GM21367 (cell line): Measurements from ENCODE around the gene MBNL1.

Source experiments
- ATAC-seq: cut with Tn5 transposase; IDR thresholded peaks from one replicate; pipeline ENCODE4 v1.9.1; 2021; ENCODE audit not compliant: unreplicated experiment

The MBNL1 gene

DNA sequence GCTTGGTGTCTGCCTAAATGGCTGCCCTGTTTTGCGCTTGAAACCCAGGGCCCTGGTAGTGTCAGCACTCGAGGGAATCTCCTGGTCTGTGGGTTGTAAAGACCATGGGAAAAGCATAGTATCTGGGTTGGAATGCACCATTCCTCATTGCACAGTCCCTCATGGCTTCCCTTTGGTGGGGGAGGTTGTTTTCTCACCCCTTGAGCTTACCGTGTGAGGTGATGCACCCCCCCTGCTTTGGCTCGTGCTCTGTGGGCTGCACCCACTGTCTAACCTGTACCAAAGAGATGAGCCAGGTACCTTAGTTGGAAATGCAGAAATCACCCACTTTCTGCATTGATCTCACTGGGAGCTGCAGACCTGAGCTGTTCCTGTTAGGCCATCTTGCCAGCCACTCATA lies 104.7 kb downstream of the MBNL1 start:
- no peak for ATAC-seq

GRCh38 chr3:152374262-152374990 lies 105.7 kb downstream of the MBNL1 start:
- no peak for ATAC-seq

- no peak for ATAC-seq
Measured at GRCh38 chr3:152375546-152375945, 106.8 kb downstream of the MBNL1 start.

GRCh38 chr3:152376351-152377183 lies 107.8 kb downstream of the MBNL1 start:
- peak; percentile 75 for ATAC-seq

DNA sequence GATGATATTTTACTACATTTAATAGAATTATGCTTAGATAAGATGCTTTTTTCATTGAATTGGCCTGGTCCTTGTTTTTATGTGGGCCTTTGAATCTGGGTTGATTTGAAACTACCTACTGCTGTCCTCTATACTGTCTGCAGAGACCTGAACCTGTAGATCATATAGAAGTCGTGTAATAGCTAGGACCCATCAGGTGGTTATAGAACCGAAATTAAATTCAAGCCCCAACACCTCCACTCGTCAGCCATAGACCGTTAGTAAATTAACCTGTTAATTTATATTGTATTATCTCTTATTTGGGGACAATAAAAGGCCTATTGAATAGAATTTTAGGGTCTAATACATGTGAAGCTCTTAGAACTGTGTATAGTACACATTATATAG lies 108.4 kb downstream of the MBNL1 start:
- ATAC-seq: no peak

DNA sequence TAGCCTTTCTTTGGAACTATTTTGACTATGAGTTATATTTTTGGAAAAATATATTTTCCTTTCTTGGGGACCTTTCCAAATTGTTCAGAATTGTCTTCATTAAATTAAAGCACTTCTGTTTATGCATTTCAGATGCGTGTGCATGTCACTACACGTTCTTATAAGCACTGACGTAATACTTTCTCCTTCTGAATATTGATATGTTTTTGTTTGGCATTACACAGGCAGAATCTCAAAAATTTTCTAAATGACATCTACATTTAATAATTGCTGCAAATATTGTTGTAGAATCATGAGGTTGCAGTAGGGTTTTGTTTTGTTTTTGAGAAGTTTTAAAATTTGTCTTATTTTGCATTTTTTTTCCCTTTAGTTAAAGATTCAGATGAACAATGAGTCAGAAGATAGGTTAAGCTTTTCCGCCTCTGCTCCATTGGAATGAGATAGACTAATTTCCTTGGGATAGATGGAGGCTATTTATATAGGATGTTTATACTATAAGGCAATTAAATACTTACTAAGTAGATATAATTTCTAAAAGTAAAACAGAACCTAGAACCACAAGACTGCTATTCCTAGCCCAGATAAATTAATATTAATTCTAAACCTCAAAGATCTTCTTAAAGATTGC lies 110.8 kb downstream of the MBNL1 start:
- ATAC-seq: no peak

- no peak for ATAC-seq
Measured at GRCh38 chr3:152380043-152380442, 111.3 kb downstream of the MBNL1 start.

GRCh38 chr3:152381881-152382295 lies 113.2 kb downstream of the MBNL1 start:
- ATAC-seq: no peak

DNA sequence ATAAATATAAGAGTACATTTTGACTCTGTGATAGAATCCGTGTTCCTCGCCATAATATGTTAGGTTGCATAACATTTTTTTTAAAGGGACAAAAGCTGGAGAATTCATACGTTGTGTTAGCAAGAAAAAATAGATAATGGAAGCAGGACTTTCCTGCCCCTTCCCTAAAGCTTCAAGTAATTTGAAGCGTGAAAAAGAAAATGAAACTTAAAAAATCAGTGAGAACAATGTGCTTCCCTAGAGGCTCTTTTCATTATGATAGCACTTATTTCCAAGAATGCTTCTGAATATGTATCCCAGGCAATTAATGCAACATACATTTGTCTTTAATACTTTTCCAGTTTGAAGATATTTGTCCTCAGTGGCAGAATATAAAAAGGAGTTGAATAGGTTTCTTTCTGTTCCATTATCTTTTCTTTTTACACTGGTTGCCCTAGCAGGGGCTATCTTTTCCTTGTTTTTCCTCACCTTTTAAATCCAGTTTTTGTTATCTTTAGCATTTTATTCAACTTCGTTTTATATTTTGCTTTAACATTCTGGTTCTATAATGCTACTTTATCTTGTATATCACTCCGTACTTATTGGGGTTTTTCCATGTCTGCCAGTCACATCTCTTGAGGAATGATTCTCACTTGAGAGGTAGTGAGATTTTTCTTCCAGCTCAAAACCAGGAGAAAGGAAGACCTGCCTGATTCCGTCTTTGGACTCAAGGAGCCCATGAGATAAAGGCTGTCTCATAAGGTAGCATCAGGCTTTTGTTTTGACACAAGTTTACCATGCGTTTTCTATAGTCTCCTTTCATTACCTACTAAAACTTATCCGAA lies 113.8 kb downstream of the MBNL1 start:
- peak; percentile 37 for ATAC-seq

DNA sequence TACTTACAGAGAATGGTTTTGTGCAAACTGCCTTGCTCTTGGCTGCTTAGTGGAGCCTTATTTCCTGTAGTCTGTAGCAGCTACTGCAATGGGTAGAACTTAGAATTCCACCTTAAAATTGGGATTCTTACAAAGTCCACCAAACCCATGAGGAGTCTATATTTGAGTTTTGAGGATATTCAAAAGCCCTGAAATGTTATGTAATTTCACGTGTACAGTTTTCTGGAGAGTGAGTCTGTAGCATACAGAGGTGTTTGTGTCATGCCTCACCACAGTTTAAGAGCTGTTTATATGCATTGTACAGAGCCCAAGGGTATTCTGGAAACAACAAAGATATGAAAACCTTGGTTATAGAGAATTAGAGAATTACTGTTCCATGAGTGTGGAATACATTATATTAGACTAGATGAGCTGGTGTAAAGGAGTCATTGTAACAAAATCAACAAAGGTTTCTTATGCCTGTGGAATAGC lies 114.4 kb downstream of the MBNL1 start:
- no peak for ATAC-seq

- ATAC-seq: no peak
Measured at GRCh38 chr3:152384412-152384811, 115.7 kb downstream of the MBNL1 start.

DNA sequence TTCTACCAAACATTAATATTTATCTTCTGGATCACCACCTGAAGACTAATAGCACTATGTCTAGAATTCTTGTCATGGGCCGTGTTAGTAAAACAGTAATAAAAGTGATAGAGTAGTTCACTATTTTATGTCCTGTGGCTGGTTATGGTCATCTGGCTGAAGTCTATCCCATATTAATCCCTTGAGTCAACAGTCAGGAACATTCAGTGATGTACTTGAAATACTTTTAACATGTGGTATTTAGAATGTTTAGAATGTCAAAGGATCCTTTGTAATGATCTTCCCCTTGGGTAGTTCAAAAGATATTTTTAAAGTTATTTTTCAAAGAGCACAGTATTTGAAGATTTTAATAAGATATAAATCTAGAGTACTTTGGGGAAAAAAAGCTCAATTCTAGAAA lies 117.0 kb downstream of the MBNL1 start:
- no peak for ATAC-seq

- ATAC-seq: no peak
Measured at GRCh38 chr3:152386208-152386607, 117.5 kb downstream of the MBNL1 start.

DNA sequence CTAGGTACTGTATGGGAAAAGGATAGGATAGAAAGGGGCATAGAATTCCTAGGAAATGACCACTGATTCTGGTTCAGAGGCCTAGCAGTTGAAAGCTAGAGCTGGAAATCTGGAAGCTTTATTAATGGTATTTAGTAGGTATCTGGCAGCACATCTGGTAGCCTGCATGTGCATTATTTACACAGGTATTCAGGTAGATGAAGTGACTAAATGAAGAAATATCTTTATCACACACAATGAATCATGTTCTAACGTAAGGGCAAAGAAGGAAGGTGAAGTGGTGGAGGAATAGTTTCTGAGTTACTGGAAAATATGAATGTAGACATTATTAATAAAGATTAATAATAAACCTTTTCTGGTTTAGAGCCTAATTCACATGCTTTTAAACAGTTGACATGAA lies 119.9 kb downstream of the MBNL1 start:
- no peak for ATAC-seq

DNA sequence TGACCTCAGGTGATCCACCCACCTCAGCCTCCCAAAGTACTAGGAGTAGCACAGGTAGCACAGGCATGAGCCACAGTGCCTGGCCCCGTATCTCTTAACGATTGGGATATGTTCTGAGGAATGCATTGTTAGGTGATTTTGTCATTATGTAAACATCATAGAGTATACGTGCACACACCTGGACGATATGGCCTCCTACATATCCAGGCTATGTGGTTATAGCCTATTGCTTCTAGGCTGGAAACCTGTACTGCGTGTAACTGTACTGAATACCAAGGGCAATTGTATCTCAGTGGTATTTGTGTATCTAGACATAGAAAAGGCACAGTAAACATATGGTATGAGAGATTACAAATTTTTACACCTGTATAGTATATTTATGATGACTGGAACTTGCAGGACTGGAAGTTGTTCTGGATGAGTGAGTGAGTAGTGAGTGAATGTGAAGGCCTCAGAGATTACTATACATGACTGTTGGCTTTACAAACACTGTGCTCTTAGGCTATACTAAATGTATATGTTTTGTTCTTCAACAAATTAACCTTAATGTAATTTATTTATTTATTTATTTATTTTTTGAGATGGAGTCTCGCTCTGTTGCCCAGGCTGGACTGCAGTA lies 120.7 kb downstream of the MBNL1 start:
- ATAC-seq: no peak

GRCh38 chr3:152390647-152391046 lies 121.9 kb downstream of the MBNL1 start:
- ATAC-seq: no peak

GRCh38 chr3:152391671-152392070 lies 122.9 kb downstream of the MBNL1 start:
- ATAC-seq: no peak

GRCh38 chr3:152392272-152392880 lies 123.6 kb downstream of the MBNL1 start:
- no peak for ATAC-seq

DNA sequence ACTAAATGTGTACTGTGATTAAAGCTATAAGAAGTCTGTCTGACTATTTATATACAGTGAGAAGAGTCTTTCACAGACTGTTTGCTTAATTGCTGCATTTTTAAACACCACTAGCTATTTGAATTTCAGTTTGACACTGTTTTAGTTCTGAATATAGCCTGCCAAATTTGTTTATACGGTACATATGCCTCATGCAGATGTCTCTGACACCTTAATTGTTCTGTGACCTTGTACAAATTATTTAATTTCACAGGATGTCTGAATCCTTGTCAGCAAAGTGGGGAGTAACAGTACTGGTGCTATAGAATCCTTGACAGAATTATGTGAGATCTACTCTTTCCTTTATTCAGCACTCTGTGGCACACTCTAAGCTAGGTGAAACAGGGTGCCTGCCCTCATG lies 125.5 kb downstream of the MBNL1 start:
- no peak for ATAC-seq

GRCh38 chr3:152395764-152396163 lies 127.0 kb downstream of the MBNL1 start:
- ATAC-seq: no peak
